Kidney (tissue), 14 donors: ENCODE results near the gene ZPLD1. TPM values are rescaled to one million over a fixed set of nuclear protein-coding genes. Genes with fewer than 3 reads are reported as not detected.

Experiments
- DNase-seq, 5 donors: peaks; one replicate each; pipeline ENCODE4 v3.0.0-alpha.2; 2013 to 2020
- FAIRE-seq: peaks from 2 replicates; lab custom pipeline; 2012; peaks lifted over from hg19 to GRCh38; lab: Jason Lieb, UNC
- H3K27ac ChIP-seq, 2 donors: one replicate each; pipeline ENCODE4 v1.7.0; 2013; ENCODE audit warnings: low read depth in 2 of 2, low read length in 2 of 2, inconsistent platforms in 1 of 2
- H3K27me3 ChIP-seq: one replicate; pipeline ENCODE4 v1.7.1; 2013; ENCODE audit warnings: low read length, inconsistent platforms; ENCODE audit not compliant: control insufficient read depth, insufficient read depth
- H3K36me3 ChIP-seq, 3 donors: one replicate each; pipeline versions ENCODE4 v1.7.0 to v1.7.1; 2013; ENCODE audit warnings: low read length in 3 of 3, control low read depth in 1 of 3, inconsistent platforms in 1 of 3; ENCODE audit not compliant: insufficient read depth in 3 of 3, control insufficient read depth in 2 of 3
- H3K4me1 ChIP-seq, 3 donors: one replicate each; pipeline versions ENCODE4 v1.7.0 to v1.7.1; 2013; ENCODE audit warnings: low read length in 3 of 3, inconsistent platforms in 1 of 3, low read depth in 1 of 3; ENCODE audit not compliant: control insufficient read depth in 2 of 3, insufficient read depth in 2 of 3
- H3K4me3 ChIP-seq, 3 donors: one replicate each; pipeline versions ENCODE4 v1.7.0 to v1.8.1; 2013; ENCODE audit warnings: low read length in 3 of 3, control low read depth in 1 of 3, inconsistent platforms in 1 of 3
- H3K9ac ChIP-seq, 3 donors: one replicate each; pipeline versions ENCODE4 v1.7.0 to v1.7.1; 2013; ENCODE audit warnings: low read length in 3 of 3, control low read depth in 1 of 3, inconsistent platforms in 1 of 3
- H3K9me3 ChIP-seq, 3 donors: one replicate each; pipeline versions ENCODE4 v1.7.0 to v1.7.1; 2013; ENCODE audit warnings: low read length in 3 of 3, control low read depth in 1 of 3, inconsistent platforms in 1 of 3; ENCODE audit not compliant: control insufficient read depth in 2 of 3, insufficient read depth in 1 of 3
- intact Hi-C: fragments of 100-400 bp; cut with DNase I; formaldehyde crosslinking; loops from one replicate; pipeline ENCODE4 v1.11.1; 2022
- polyA plus RNA-seq: library from polyadenylated mRNA; stranded (reverse); fragments of 350-450 nt; fragmentation: Illumina TruSeq; extraction: RNeasy Lipid Tissue Mini Kit (QIAGEN cat#74804); gene quantifications from one replicate; pipeline ENCODE4 v1.2.3, GENCODE V29; 2014; ENCODE audit warnings: low read depth, low replicate concordance; ENCODE audit not compliant: insufficient read depth
- total RNA-seq: library from RNA; stranded (reverse); fragmentation: NEBNext Ultra II Directional; extraction: Animal tissue kit (Norgen Biotek cat#: 25700); gene quantifications from one replicate; pipeline ENCODE4 v1.2.1, GENCODE V29; 2021
- TF ChIP-seq, protein P1 (sequence below): IDR thresholded peaks from 3 replicates; pipeline ENCODE4 v1.5.1; 2012; ENCODE audit warnings: mild to moderate bottlenecking, moderate library complexity, borderline replicate concordance; ENCODE audit not compliant: insufficient read depth; ENCODE audit errors: extremely low read depth
- donor health status: control.
- donor health status: control.
- donor health status: control.
- donor health status: control.
- donor health status: control.
- donor health status: DM: yes; HTN: yes; CAD: no.
- donor health status: Normal renal cell carcinoma (clear cell type).

ZPLD1 gene
- total and polyA plus RNA-seq, 2 donors from 2014 or later: 1.2 TPM; not detected in 1

DNA sequence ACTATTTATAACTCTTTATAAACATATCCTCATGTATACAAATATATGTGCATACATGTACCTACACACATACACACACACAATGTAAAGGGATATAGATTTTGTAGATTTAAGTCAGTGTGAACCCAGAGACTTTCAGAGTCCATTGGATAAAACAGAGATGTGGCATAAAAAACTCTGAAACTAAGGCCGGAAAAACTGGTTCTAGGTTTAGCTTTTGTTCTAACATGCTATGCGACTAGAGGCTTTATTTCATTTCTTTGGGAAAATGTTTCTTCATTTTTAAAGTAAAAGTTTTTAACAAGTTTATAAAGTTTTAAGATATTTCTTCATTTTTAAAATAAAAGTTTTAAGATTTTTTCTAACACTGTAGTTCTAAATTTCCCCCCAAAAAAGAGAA, 36.7 kb downstream of the ZPLD1 start:
- H3K4me3 ChIP-seq: no peak overlapping the region
- no peak overlapping the region for H3K27ac ChIP-seq
- no peaks in the 10 kb centered on the region for H3K27me3 ChIP-seq
- no peaks in the 10 kb centered on the region for H3K36me3 ChIP-seq
- no peaks in the 10 kb centered on the region for H3K9me3 ChIP-seq
- no peak for DNase-seq
- FAIRE-seq: no peak
- intact Hi-C loops: no loop called here
- TF ChIP-seq, protein P1, sequence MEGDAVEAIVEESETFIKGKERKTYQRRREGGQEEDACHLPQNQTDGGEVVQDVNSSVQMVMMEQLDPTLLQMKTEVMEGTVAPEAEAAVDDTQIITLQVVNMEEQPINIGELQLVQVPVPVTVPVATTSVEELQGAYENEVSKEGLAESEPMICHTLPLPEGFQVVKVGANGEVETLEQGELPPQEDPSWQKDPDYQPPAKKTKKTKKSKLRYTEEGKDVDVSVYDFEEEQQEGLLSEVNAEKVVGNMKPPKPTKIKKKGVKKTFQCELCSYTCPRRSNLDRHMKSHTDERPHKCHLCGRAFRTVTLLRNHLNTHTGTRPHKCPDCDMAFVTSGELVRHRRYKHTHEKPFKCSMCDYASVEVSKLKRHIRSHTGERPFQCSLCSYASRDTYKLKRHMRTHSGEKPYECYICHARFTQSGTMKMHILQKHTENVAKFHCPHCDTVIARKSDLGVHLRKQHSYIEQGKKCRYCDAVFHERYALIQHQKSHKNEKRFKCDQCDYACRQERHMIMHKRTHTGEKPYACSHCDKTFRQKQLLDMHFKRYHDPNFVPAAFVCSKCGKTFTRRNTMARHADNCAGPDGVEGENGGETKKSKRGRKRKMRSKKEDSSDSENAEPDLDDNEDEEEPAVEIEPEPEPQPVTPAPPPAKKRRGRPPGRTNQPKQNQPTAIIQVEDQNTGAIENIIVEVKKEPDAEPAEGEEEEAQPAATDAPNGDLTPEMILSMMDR: no peak
- H3K9ac ChIP-seq: no peak overlapping the region
- H3K4me1 ChIP-seq: peaks cover 0 to 6% (median 0%) of the 10 kb centered on the region in 3 donors

- Histone ChIP-seq H3K27ac (no peak overlapping the region), H3K27me3 (no peaks in the 10 kb centered on the region), H3K36me3 (no peaks in the 10 kb centered on the region), H3K9me3 (no peaks in the 10 kb centered on the region), H3K4me3 (no peak overlapping the region), H3K9ac (no peak overlapping the region), H3K4me1 (peaks cover 0 to 6% (median 0%) of the 10 kb centered on the region in 3 donors)
- DNase-seq: no peak
- intact Hi-C loops: no loop called here
- FAIRE-seq: no peak
- TF ChIP-seq, protein P1: no peak
Observed at GRCh38 chr3:102473648-102474047, 38.8 kb downstream of the ZPLD1 start.

DNA sequence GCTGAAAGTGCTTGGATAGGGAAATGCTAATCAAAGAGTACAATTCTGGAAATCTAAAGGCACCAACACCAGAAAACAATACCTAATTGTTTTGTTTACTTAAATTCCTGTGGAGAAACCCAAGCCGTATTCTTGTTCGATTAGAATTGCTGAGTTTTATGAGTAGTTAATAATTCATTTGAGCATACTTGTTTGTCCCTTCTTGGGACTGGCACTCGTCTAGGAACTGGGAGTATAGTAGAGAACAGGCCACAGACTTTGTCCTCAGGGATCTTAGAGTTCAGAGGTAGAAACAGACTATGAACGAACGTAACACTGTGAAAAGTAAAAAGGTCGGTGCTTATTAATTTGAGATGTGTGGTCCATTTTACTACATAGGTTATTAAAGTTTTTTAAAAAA, 39.4 kb downstream of the ZPLD1 start:
- no peak overlapping the region for H3K4me3 ChIP-seq
- TF ChIP-seq, protein P1: no peak
- H3K27me3 ChIP-seq: no peaks in the 10 kb centered on the region
- H3K9me3 ChIP-seq: no peaks in the 10 kb centered on the region
- H3K36me3 ChIP-seq: no peaks in the 10 kb centered on the region
- no peak overlapping the region for H3K27ac ChIP-seq
- no peak overlapping the region for H3K9ac ChIP-seq
- no peak for DNase-seq
- intact Hi-C loops: no loop called here
- no peak for FAIRE-seq
- peaks cover 0 to 7% (median 0%) of the 10 kb centered on the region in 3 donors for H3K4me1 ChIP-seq

DNA sequence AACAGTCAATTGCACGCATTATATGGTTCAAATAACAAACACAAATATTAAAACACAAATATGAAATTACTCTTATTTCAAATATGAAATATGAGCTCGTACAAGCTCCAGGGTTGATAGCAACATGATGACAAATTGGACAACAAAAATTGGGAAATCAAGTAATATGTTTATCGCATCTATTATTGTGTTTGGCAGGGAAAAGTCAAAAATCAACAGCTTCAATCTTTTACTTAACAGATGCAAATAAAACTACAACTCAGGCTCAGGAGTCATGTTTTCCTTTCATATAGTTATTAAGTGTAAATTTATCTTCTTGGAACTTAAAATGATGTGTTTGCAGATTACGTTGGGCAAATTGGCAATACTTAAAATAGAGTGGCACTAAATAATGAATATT, 41.4 kb downstream of the ZPLD1 start:
- intact Hi-C loops: no loop called here
- no peak for DNase-seq
- H3K4me3 ChIP-seq: no peak overlapping the region
- no peak overlapping the region for H3K27ac ChIP-seq
- no peak overlapping the region for H3K9ac ChIP-seq
- no peaks in the 10 kb centered on the region for H3K36me3 ChIP-seq
- H3K27me3 ChIP-seq: no peaks in the 10 kb centered on the region
- H3K9me3 ChIP-seq: no peaks in the 10 kb centered on the region
- FAIRE-seq: no peak
- TF ChIP-seq, protein P1: no peak
- peaks cover 0 to 10% (median 0%) of the 10 kb centered on the region in 3 donors for H3K4me1 ChIP-seq
